ENCODE results near the gene CTRB1. TPM values are rescaled to one million over a fixed set of nuclear protein-coding genes. Genes with fewer than 3 reads are reported as not detected.
"Not testable (repeated sequence)": the region's sequence is repeated elsewhere in the genome, so short reads cannot be mapped to it uniquely, and the experiment has no call there.

Gene CTRB1
- total RNA-seq, 1 donor from 2014 or later = 9.7 TPM

DNA sequence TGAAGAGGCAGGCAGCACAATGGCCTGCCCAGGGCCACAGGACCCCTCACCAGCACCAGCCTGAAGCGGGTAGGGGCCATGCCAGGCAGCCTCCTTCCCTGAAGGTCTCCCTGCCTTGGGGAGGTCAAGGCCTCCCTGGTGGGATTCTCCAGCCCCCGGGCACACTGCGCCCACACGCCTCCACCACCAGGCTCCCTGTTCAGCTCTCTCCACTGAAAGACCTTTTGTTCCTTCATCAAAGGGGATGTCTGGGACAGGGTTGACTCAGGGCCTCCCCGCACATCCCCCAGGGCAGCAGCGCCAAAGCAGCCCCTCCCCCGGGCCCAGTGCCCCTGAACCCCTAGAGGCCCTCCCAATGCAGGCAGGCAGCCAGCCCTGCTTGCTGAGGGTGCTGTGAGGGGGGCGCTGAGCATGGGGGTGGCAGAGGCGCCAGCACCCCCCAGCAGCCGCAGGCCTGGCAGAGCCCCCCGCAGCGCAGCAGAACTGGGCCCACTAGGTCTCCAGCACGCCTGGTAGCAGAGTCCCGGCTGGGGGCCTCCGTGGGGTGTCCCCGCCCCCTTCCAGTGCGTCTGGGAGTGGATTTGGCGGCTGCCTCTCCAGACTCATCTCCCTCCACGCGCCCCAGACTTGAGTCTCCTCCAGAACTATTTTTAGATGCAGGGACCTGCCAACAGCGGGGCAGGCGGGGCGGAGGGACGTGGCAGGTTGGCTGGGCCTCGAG lies 19.5 kb downstream of the CTRB1 start:
- peak; percentile 1 for ATAC-seq

DNA sequence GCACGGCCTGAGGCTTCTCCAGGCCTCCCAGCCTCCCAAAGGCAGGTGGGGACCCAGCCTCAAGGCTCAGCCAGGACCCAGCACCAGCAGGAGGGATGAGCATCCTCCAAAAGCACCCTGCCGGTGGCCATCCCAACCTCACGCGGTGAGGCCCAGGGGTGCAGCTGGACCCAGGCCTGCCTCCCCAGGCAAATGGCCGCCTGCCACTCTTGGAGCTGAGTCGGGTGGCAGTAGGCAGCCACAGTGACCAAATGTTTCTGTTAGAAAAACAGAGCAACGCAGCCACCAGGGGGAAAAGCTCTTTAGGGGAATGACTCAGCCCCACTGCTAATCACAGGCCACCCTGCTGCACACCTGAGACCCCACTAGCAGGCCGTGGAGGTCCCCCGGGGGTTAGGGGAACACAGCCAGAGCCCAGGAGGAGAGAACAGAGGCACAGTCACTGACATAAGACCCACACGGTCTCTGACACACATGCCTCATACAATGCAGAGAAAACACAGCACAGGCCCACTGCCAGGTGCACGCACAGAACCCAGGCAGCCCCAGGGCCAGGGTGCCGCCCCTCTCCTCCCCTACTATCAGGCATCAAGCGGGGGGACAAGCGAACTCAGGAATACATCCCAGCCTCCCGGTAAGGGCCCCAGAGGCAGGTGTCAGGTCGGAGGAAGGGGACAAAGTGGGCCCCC lies 20.2 kb downstream of the CTRB1 start:
- DNase-seq (ENCODE audit: low spot score) (no peak), ATAC-seq (no peak)

More for the DNA sequence above, 19.5 kb downstream of the CTRB1 start:
- no peak for DNase-seq (ENCODE audit: low spot score)

DNA sequence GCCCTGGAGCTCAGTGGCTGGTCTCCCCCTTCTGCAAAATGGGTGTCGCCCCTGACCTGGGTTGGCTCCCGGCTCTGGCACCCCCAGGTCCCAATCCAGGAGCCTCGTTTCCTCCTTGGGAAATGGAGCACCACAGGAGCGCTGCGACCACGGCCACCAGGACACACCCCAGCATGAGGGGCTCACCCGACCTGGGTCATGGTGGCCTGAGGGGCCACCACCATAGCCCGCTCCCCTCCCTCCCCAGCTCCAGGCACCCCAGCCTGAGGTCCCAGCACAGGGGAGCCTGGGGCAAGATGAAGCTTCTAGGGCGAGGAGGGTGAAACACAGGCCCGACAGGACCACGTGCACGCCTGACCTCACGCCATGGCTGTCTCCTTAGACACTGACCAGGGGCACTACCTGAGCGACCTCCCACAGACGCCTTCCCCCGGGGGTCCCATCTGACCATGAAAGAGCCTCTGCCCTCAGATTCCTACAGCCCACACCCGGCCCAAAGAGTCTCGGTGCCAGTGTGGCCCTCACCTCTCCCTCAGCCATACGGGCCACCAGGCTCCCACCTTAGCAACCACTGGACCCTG lies 20.8 kb downstream of the CTRB1 start:
- no peak for DNase-seq (ENCODE audit: low spot score)
- ATAC-seq = no peak

DNA sequence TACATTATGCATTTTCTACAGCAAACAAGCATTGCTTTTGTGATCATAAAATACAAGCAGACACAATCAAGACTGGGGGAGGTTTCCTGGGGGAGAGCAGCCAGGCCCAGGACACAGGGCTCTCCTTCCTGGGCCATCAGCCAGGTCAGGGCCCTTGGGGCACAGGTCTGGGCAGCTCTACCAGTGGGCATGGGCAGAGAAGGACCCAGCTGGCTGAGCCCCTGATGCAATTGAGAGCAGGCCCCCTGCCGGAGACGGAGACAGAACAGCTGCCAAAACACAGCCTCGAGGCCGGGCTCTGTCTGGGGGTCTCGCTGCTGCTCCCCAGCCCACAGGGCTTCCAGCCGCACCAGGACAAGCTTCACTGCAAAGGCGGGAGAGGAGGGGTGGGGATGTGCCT lies 21.8 kb downstream of the CTRB1 start:
- ATAC-seq; DNase-seq (ENCODE audit: low spot score): not testable (repeated sequence)

DNA sequence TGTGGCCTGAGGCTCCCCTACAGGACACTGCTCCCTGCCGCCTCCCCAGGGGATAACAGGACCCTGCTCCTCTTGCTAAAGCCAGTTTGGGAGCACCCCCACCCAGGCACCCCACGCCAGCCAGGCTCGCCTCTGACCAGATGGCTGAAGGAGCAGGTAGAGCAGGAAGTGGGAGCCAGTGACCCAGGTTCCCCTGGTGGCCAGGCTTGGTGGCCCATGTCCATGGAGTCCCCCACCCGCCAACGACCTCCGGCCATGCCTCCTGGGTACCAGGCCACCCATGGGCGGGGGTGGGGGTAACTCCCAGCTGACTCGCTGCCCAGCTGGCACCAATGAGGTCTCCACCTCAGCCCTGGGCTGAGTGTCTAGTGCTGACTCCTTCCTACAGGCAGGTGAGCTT lies 22.6 kb downstream of the CTRB1 start:
- DNase-seq (ENCODE audit: low spot score) (no peak), ATAC-seq (no peak)

DNA sequence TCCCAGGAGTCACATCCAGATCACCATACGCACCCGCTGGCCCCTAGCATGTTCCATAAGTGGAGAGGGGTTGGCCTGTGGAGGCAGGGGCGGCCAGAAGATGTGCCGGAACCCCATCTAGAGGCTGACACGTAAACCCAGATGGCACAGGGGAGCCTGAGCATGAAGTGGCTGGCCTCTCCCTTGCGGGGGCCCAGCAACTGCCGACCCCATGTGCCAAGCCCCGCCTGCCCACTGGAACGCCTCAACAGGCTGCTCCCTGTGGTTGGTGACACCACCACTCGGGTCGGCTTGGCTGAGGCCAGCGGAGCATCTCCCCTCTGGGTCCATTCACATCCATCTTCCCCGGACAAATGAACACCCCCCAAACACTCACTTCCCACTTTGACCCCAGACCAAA lies 23.2 kb downstream of the CTRB1 start:
- no peak for ATAC-seq
- no peak for DNase-seq (ENCODE audit: low spot score)

DNA sequence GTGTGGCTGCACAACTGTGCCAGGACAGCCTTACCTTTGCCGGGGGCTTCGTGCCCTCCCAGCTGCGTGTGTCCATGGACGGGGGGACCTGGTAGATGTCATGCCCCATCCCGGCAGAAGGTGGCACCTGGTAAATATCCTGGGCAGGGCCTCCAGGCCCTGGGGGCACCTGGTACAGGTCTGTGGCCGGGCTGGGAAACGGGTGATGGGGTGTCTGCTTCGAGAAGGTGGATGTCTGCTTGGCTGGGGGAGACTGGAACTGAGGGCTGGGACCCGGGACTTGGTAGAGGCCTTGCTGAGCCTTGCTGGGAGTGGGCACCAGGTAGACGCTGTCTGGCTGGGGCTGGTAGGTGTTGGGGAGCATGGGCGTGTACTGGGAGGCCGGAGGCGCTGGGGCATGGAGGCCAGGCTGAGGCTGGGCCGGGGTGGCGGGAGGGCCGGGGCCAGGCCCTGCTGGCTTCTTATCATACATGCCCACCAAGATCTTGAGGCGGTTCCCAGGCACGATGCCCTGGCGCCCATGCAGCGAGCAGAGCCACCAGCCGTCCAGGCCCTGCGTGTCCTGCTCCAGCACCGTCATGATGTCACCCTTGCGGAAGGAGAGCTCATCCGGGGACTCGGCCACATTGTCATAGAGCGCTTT lies 23.8 kb downstream of the CTRB1 start:
- DNase-seq (ENCODE audit: low spot score); ATAC-seq: not testable (repeated sequence)

DNA sequence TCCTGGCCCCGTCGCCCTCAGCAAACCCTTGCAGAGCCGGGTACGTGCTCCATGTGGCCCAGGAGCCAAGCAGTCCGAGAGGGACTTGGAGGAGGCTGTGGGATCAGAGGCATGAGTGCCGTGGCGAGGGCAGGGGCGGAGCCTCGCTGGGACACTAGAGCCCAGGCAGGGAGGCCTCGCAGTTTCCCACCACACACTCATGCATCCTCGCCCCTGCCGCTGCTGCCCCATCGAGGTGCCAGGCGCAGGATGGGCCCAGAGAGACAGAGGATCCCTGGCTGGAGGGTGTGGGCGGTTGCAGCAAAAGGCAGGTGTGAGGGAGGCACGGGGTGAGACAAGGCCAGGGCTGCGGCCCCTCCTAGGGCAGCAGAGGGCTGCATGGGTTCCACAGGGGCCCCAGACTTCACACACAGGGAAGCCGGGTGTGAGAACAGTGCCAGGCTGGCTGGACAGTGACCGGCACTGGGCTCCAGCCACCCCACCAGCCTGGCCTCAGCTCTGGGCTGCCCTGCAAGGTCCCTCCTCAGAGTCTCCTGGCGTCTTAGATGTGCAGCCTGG lies 25.0 kb downstream of the CTRB1 start:
- DNase-seq (ENCODE audit: low spot score) (no peak), ATAC-seq (no peak)

DNA sequence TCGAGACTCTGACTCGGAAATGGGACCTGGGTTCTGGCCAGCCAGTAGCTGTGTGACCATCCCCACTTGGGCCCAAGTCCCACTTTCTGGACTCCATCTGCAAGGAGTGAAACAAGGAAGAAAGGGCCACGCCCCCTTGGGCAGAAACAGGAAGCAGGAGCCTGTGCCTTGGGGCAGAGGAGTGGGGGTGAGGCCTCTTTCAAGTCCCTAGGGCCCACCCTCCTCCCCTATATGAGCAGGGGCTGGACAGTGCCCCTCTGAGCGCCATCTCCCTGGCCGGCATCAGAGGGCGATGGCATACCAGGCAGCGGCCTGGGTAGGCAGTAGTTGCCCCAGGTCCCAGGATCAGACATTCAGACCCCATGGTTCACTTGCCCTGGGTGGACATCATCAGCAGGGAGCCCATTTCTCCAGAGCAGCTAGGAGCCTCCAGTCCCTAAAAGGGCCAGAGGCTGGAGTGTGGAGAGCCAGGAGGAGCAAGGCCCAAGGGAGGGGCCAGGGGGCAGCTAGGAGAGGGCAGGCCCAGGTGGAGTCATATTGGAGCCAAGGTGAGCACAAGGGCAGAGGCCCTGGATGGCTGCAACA lies 25.5 kb downstream of the CTRB1 start:
- ATAC-seq = no peak
- no peak for DNase-seq (ENCODE audit: low spot score)

DNA sequence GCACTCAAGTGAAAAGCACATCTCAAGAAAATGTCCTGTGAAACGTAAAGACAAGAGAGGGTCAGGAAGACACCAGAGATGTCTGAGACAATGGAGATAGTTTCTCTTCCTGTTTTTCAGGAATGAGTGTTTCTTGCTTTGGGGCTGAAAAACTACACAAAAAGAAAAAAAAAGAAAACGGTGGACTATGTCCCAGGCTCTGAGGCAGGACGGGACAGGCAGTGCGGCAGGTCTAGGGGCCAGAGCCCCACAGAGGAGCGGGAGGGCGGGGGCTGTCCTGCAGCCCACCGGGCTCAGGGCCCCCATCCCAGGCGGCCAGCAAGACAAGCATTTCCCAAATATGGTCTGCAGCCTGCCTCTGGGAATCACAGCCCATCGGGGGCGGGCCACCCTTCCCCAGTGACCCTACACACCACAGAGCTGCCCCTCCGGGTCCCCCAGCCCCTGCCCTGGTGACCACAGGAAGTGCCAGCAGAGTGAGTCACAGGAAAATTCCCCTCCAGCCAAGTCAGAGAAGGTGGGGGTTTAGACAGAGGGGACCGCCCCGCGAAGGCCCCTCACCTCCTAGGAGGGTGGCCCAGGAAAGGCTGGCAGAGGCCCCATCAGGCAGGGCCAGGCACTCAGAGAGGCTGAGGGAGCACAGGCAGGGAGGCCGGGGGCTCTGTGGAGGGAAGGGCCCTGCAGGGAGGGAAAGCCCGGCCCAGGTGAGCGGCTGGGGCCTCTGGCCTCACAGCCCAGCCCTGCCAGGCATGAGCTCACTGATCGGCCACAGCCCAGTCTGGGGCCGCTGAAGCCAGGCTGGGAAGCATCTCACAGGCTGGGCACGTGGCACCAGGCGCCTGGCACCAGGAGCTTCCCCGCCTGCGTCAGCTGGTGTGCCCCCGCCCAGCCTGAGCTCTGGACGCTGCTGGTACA lies 26.3 kb downstream of the CTRB1 start:
- peak; percentile 87 for DNase-seq (ENCODE audit: low spot score)
- ATAC-seq = peak; percentile 80

DNA sequence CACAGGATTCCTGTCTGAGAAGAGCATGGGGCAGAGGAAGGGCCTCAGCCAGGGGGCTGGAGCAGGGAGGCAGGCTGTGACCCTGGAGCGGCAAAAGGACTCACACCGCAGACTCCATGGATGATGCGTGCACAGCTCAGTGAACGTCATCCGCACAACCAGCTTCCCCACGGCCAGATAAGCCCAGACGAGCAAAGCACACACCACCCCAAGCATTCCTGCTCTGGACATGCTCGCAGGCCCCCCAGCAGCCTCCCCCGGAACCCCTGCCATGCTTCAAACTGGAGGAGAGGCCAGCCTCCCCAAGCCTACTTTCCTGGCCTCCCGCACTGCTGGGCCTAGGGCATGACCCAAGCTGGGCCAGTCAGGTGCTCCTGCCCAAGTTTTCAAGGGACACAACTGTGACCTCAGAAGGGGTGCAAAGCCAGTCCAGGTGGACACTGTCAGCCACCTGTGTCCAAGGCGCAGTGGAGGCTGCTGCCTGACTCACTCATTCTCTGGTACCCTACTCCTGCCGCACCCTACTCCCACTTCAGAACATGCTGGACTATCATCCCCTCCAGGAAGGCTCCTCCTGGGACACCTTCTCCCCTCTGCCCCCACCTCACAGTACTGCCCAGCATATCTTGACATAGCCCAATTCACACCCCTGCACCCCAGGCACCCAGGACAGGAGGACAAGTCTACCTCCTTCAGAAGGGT lies 27.9 kb downstream of the CTRB1 start:
- no peak for DNase-seq (ENCODE audit: low spot score)

DNA sequence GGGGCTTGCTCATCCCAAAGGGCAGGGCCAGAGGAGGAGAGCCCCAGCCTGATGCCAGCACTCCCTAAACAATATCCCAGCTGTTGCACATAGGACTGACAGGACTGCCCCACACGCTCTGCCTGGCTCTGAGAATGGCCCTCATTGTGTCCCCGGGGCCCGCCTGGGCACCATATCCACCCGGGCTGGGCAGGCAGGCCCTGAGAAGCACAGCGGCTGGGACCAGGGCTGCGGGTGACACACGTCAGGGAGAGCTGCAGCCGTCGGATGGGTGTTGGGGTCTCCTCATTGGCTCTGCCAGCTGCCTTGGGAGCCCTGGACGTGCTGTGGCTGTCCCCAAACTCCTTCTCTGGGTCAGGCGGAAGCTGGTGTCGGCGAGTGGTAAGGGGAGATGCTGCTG lies 28.5 kb downstream of the CTRB1 start:
- ATAC-seq (no peak), DNase-seq (ENCODE audit: low spot score) (no peak)

More for the DNA sequence above, 27.9 kb downstream of the CTRB1 start:
- no peak for ATAC-seq

DNA sequence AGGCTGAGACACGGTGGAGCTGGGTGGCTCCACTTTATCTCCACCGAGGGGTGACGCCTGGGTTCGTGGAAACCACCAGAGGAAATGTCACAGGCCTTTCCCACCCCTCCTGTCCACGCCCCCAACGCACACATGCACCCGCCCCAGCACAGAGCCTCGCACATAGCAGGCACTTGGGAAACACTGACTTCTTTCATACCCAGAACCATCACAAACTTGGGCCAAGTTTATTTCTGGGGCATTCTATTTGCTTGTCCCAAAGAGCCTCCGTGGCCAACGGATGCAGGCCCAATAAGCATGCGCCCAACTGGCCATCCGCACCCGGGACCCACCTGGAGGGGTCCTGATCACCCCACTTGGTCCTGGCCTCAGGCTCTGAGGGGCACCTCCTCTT lies 29.4 kb downstream of the CTRB1 start:
- no peak for ATAC-seq
- DNase-seq (ENCODE audit: low spot score) = no peak

DNA sequence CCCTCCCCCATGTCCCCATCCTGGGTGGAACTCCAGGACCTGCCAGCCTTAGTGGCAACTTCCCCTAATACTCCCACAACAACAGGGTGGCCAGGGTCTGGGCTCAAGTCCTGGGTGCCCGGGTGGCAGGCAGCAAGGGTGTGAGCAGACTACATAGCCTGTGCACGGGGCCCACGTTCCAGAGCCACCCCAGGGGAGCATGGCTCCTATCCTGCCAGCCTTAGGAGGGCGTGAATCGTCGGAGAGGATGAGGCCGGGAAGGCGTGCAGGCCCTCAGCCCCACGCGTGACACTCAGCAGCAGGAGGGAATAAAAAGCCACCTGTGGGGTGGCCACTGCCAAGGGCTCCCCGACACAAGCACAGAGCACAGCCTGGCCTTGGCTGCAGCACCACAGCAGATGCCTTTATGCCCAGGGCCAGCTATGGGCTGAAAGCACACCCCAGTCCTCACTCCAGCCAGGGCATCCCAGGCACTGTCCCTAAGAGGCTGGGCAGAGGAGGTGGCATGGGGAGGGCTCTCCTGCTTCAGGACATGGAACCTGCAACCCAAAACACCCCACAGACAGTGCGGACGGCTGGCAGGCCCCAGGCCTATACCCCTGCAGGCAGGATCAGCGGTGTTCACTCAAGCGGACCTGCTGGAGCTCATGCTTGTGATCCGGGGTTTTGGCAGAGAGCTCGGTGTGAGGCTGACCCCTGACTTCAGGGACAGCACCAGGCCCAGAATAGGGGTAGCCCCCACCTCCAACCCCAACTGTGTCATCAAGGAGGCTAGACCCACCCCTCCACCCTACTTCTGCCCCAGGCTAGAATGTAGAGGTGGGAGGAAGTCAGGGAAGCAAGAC lies 30.0 kb downstream of the CTRB1 start:
- no peak for DNase-seq (ENCODE audit: low spot score)
- ATAC-seq = no peak

DNA sequence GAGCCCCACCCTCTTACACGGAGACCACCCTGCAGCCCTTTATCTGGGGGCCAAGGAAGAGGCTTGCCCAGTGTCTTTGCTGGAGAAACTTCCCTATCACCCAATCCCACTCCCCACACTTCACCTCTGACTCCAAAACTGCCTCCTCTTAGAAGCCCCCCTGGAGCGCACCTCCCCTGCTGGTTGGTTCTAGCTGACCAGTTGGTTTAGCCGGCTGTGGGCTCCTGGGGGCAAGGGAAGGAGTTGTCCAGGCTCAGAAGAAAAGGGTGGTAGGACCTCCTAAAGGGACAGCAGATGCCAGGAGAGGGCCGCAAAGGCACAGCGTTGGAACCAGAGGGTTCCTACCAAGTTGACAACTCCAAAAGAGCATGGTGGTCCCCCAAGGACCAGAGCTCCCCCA lies 30.7 kb downstream of the CTRB1 start:
- no peak for DNase-seq (ENCODE audit: low spot score)
- ATAC-seq = no peak

DNA sequence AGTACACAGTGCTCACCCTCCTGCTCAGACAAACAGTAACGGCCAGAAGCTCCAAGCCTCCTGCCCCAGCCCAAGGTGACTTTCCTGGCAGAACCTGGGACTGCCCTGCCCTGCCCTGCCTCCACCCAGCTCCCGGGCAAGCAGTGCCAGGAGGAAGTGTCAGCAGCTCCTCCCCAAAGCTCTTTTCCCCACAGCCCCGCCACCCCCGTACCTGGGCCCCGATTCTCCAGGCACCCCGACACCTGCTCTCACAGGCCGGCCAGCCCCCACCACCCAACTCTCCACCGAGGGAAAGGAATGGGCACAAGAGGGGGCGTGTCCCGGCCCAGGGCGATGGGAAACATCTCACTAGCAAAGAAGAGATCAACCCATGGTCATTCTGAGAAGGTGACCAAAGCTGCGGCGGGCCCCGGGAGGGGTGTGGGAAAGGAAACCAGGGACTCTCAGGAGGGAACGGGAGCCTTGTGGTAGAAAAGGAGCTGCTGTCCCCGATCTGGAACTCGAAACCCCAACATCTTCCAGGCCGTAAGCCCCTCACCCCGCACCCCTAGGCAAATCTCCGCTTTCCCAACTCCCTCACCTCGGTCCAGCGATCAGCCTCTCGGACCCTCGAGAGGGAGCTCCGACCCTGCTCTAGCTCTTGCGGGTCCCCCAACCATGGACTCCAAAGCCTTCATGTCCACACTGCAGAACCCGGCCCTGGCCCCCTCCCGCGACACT lies 31.5 kb downstream of the CTRB1 start:
- ATAC-seq (peak; percentile 48), DNase-seq (ENCODE audit: low spot score) (peak; percentile 78)

DNA sequence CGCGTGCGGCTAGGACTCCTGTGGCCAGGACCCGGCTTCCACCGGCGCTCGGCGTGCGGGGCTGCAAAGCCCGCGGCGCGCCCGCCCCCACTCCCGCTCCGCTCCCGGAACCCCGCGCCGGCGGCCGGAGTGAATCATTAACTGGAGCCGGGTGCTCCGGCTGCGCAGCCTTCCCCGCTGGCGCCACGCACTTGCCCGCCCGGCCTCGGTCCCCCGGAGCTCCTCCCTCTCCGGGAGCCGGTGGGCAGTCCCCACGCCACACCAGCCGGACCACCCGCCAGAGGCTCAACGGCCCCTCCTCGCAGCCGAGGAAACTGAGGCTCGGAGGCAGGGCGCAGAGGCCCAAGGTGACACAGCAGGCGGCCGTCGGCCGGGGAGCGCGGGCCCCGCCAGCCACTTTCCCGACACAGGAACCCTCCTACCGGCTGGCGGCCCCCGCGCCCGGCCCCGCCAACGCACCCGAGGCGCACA lies 32.1 kb downstream of the CTRB1 start:
- DNase-seq (ENCODE audit: low spot score) (peak; percentile 77), ATAC-seq (peak; percentile 73)

Data from left lobe of liver (tissue), 2 donors.